ENCODE measurements around the gene TPRA1. TPM values are rescaled to one million over a fixed set of nuclear protein-coding genes. Genes with fewer than 3 reads are reported as not detected.
A peak's percentile ranks its signal among the peaks of the same experiment; 100 is the strongest.

The TPRA1 gene
- total RNA-seq, 1 donor: 30.4 TPM

DNA sequence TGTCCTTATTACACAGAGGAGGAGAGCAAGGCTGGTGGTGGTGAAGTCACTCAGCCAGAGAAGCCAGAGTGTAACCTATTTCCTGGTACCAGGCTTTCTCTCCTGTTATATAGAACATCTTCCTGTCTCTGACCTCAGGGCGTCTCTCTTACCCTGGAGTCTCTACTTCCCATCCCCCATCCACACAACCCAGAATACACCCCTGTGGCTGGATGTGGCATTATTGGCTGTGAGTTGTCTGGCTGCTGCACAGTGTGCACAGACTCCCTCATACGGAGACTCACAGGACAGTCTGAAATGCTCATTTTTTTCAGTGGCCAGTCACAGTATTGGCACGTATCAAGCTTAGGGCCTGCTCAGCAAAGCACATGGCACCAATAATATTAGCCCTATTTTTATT lies 47.0 kb upstream of the TPRA1 start:
- no peak overlapping the region for H2AFZ ChIP-seq (ENCODE audit: low read length)

GRCh38 chr3:127634653-127635052 lies 44.1 kb upstream of the TPRA1 start:
- Histone ChIP-seq H3K79me2 (ENCODE audit: insufficient read depth, low read length) (no peaks in the 10 kb centered on the region), H3K4me1 (ENCODE audit: insufficient read depth, low read length) (peaks cover under 1% of the 10 kb centered on the region), H3K27ac (ENCODE audit: low read depth, low read length) (no peak overlapping the region), H3K4me2 (ENCODE audit: insufficient read depth, low read length) (no peak overlapping the region), H2AFZ (ENCODE audit: low read length) (no peak overlapping the region), H3K4me3 (ENCODE audit: insufficient read depth, low read length) (no peak overlapping the region), H3K9me3 (ENCODE audit: low read depth, low read length) (no peaks in the 10 kb centered on the region), H4K20me1 (ENCODE audit: insufficient read depth, low read length) (no peaks in the 10 kb centered on the region), H3K36me3 (ENCODE audit: insufficient read depth, low read length) (no peaks in the 10 kb centered on the region), H3K27me3 (ENCODE audit: insufficient read depth, low read length) (peaks cover 42% of the 10 kb centered on the region)
- DNase-seq (ENCODE audit: insufficient read length, low spot score, missing footprints): no peak
- TF ChIP-seq, protein P1, sequence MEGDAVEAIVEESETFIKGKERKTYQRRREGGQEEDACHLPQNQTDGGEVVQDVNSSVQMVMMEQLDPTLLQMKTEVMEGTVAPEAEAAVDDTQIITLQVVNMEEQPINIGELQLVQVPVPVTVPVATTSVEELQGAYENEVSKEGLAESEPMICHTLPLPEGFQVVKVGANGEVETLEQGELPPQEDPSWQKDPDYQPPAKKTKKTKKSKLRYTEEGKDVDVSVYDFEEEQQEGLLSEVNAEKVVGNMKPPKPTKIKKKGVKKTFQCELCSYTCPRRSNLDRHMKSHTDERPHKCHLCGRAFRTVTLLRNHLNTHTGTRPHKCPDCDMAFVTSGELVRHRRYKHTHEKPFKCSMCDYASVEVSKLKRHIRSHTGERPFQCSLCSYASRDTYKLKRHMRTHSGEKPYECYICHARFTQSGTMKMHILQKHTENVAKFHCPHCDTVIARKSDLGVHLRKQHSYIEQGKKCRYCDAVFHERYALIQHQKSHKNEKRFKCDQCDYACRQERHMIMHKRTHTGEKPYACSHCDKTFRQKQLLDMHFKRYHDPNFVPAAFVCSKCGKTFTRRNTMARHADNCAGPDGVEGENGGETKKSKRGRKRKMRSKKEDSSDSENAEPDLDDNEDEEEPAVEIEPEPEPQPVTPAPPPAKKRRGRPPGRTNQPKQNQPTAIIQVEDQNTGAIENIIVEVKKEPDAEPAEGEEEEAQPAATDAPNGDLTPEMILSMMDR (IDR thresholded peaks at IDR 0.05; ENCODE audit: extremely low read depth, low read depth, low read length): no peak

More for the DNA sequence above, 47.0 kb upstream of the TPRA1 start:
- Histone ChIP-seq H3K4me2 (ENCODE audit: insufficient read depth, low read length) (no peak overlapping the region), H4K20me1 (ENCODE audit: insufficient read depth, low read length) (no peaks in the 10 kb centered on the region), H3K27me3 (ENCODE audit: insufficient read depth, low read length) (peaks cover 14% of the 10 kb centered on the region), H3K9me3 (ENCODE audit: low read depth, low read length) (no peaks in the 10 kb centered on the region), H3K36me3 (ENCODE audit: insufficient read depth, low read length) (no peaks in the 10 kb centered on the region), H3K79me2 (ENCODE audit: insufficient read depth, low read length) (no peaks in the 10 kb centered on the region), H3K27ac (ENCODE audit: low read depth, low read length) (no peak overlapping the region), H3K4me3 (ENCODE audit: insufficient read depth, low read length) (no peak overlapping the region), H3K4me1 (ENCODE audit: insufficient read depth, low read length) (no peaks in the 10 kb centered on the region)
- no peak for DNase-seq (ENCODE audit: insufficient read length, low spot score, missing footprints)
- TF ChIP-seq, protein P1 (IDR thresholded peaks at IDR 0.05; ENCODE audit: extremely low read depth, low read depth, low read length): no peak

DNA sequence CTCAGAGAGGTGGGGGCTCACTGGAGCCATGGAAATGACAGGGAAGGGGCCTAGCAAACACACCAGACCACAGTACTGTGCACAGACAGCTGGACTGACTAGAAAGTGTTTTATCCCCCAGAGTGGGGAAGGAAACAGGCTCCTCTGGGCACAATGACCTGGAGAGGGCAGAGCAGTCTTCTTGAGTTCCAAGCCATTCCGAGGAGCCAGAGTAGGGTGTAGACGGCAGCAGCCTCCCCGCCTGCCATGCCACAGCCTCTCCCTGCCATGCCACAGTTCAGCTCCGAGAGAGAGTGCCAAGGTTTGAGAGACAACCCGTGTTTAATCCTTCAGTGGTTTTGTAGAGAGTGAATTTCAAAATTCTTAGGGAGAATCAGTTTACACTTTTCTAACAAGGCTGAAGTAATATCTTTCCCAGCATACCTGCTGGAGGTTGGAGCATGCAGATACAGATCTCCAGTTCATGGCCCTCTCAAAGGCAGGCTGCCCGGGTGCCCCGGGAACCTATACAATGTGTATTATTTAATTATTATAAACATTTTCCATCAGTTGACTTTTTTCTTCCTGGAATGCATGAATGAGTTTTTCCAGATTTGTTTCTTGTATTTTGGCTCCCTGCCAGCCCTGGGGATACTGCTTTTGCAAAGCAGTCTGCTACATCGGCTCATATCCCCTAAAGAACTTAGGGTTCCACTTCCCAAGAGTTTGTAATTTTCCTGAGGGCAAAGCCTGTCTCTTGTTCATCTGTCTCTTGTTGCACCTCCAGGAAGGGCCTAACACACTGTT lies 41.7 kb upstream of the TPRA1 start:
- DNase-seq (ENCODE audit: insufficient read length, low spot score, missing footprints): peak; percentile 63
- H3K27me3 ChIP-seq (ENCODE audit: insufficient read depth, low read length): peaks cover 62% of the 10 kb centered on the region

More for the DNA sequence above, 41.7 kb upstream of the TPRA1 start:
- no peaks in the 10 kb centered on the region for H3K36me3 ChIP-seq (ENCODE audit: insufficient read depth, low read length)
- H4K20me1 ChIP-seq (ENCODE audit: insufficient read depth, low read length): no peaks in the 10 kb centered on the region
- H3K4me1 ChIP-seq (ENCODE audit: insufficient read depth, low read length): peaks cover 2% of the 10 kb centered on the region
- H3K9me3 ChIP-seq (ENCODE audit: low read depth, low read length): no peaks in the 10 kb centered on the region
- no peaks in the 10 kb centered on the region for H3K79me2 ChIP-seq (ENCODE audit: insufficient read depth, low read length)
- no peak overlapping the region for H3K4me2 ChIP-seq (ENCODE audit: insufficient read depth, low read length)
- H2AFZ ChIP-seq (ENCODE audit: low read length): no peak overlapping the region
- H3K27ac ChIP-seq (ENCODE audit: low read depth, low read length): no peak overlapping the region
- no peak overlapping the region for H3K4me3 ChIP-seq (ENCODE audit: insufficient read depth, low read length)
- TF ChIP-seq, protein P1 (IDR thresholded peaks at IDR 0.05; ENCODE audit: extremely low read depth, low read depth, low read length): no peak
